ENCODE data around the gene RNU4-1.

DNA sequence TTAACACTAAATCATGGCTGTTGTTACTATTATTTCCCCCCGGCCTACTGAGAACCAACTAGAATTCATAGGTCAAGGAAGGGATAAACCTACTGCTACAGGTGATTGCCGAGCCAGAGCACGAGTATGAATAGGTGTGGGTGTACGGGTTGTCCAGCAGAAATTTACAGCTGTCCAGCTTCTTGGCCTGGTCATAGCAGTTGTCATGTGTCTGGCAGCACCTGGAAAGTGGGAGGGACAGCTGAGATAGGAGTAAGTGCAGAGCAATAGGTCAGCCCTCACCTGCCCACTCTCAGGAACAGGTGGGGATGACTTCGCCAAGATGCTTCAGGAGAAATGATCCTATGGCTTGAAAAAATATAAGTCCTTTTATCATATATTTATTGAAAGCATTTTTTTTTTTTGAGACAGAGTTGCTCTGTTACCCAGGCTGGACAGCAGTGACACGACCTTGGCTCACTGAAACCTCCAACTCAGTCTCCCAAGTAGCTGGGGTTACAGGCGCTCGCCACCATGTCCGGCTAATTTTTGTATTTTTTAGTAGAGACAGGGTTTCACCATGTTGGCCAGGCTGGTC, 31.9 kb upstream of the RNU4-1 start:
- TF ChIP-seq POLR2A (IDR thresholded peaks at IDR 0.05), result no peak
- TF ChIP-seq, protein P1, sequence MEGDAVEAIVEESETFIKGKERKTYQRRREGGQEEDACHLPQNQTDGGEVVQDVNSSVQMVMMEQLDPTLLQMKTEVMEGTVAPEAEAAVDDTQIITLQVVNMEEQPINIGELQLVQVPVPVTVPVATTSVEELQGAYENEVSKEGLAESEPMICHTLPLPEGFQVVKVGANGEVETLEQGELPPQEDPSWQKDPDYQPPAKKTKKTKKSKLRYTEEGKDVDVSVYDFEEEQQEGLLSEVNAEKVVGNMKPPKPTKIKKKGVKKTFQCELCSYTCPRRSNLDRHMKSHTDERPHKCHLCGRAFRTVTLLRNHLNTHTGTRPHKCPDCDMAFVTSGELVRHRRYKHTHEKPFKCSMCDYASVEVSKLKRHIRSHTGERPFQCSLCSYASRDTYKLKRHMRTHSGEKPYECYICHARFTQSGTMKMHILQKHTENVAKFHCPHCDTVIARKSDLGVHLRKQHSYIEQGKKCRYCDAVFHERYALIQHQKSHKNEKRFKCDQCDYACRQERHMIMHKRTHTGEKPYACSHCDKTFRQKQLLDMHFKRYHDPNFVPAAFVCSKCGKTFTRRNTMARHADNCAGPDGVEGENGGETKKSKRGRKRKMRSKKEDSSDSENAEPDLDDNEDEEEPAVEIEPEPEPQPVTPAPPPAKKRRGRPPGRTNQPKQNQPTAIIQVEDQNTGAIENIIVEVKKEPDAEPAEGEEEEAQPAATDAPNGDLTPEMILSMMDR (IDR thresholded peaks at IDR 0.05), result no peak
- TF ChIP-seq POLR2AphosphoS5 (IDR thresholded peaks at IDR 0.05; ENCODE audit: insufficient read depth in 1 of 2, low read depth in 1 of 2), result no peak

Measured in vagina (tissue), 2 donors.